GM23338 (cell line): ENCODE data around the gene DDX24.

Source experiments
- CTCF ChIP-seq, 2 experiments: fragments of 200-600 bp in 1 of 2; sonication (generic) in 1 of 2; conservative IDR thresholded peaks; 2 replicates each; pipeline versions ENCODE4 v1.5.1 to v1.6.1; 2016 to 2017; ENCODE audit warnings: antibody characterized with exemption in 2 of 2, low read depth in 2 of 2, mild to moderate bottlenecking in 2 of 2, moderate library complexity in 1 of 2
- ETS1 ChIP-seq: IDR thresholded peaks from 2 replicates; pipeline ENCODE4 v1.6.1; 2016; ENCODE audit warnings: antibody characterized with exemption
- EZH2 ChIP-seq: fragments of 200-600 bp; sonication (generic); IDR thresholded peaks from one replicate; pipeline ENCODE4 v1.8.0; 2017; ENCODE audit warnings: antibody characterized with exemption, mild to moderate bottlenecking, low read depth; ENCODE audit not compliant: unreplicated experiment
- EZH2phosphoT487 ChIP-seq: fragments of 200-600 bp; sonication (generic); IDR thresholded peaks from one replicate; pipeline ENCODE4 v1.8.1; 2018; ENCODE audit warnings: antibody characterized with exemption; ENCODE audit not compliant: unreplicated experiment
- JUNB ChIP-seq: IDR thresholded peaks from one replicate; pipeline ENCODE4 v1.6.1; 2016; ENCODE audit warnings: antibody characterized with exemption; ENCODE audit not compliant: unreplicated experiment
- POLR2AphosphoS5 ChIP-seq: IDR thresholded peaks from 2 replicates; pipeline ENCODE4 v1.6.1; 2016; ENCODE audit warnings: antibody characterized with exemption, low read depth
- REST ChIP-seq: IDR thresholded peaks from one replicate; pipeline ENCODE4 v1.6.1; 2018; ENCODE audit warnings: antibody characterized with exemption; ENCODE audit not compliant: unreplicated experiment

GRCh38 chr14:94040247-94040646, 40.8 kb downstream of the DDX24 start:
- TF ChIP-seq CTCF (conservative IDR thresholded peaks at IDR 0.05; ENCODE audit: low read depth in 2 of 2), result no peak
- TF ChIP-seq POLR2AphosphoS5, result no peak
- no peak for TF ChIP-seq ETS1
- TF ChIP-seq EZH2, result no peak
- no peak for TF ChIP-seq REST
- TF ChIP-seq EZH2phosphoT487, result no peak
- TF ChIP-seq JUNB, result no peak
